ENCODE data around the gene RGS10. TPM values are rescaled to one million over a fixed set of nuclear protein-coding genes. Genes with fewer than 3 reads are reported as not detected.

The RGS10 gene
- total and polyA plus RNA-seq, 2 of the 8 experiments (the other 6 are each of a cell fraction or from before 2014, with no cell fraction given), result 5.5 to 13.1 TPM

DNA sequence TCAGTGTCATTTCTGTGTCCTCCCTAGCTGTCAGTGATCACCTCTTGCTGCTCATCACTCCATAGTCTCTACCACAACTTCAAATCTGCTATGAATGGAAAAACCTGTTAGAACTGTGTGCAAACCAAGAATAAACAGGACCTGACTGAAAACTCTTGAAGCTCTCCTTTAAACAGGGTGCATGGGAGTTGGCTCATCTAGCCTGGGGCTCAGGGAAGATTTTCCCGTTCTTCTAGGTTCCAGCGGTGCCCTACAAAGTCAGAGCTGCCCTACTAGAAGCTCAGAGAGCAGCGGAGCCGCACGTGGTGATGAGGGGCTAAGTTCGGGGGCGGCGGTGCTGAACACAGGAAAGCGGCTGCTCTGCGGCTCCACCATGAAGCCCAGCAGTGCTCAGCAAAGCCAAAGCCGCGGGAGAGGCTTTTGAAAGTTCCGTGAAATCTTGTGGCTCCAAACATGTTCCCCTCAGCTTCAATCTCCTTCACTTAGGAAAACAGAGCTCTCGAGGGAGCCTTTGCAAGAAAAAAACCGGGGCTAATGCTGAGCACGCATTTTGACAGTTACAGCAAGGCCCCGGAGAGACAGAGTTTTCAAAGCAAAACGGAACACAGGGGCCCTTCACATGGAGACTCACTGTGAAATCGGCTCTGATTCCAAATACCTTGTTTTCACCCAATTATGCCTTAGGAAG, 30.5 kb downstream of the RGS10 start:
- Histone ChIP-seq H3K18ac (ENCODE audit: extremely low read depth, low read length) (no peak overlapping the region), H3K4ac (replicated peaks; ENCODE audit: insufficient read length, low read depth, low read length) (no peak overlapping the region), H3K36me3 (ENCODE audit: control insufficient read depth in 2 of 4, insufficient read depth in 4 of 4, low read length in 3 of 4) (no peaks in the 10 kb centered on the region), H2AFZ (ENCODE audit: low read length) (no peak overlapping the region), H3K9ac (replicated peaks in 1 of 4; ENCODE audit: extremely low read depth in 1 of 4, low read depth in 3 of 4, low read length in 3 of 4) (no peak overlapping the region), H4K8ac (ENCODE audit: extremely low read depth, insufficient read depth, low read length) (no peak overlapping the region), H2BK12ac (ENCODE audit: low read depth, low read length) (no peak overlapping the region), H3K56ac (replicated peaks; ENCODE audit: insufficient read length, low read depth, low read length) (no peak overlapping the region), H3K4me3 (ENCODE audit: extremely low read depth in 1 of 4, insufficient read depth in 2 of 4, low read depth in 3 of 4, low read length in 4 of 4) (no peak overlapping the region), H3K9me3 (ENCODE audit: insufficient read depth in 2 of 2, low read depth in 1 of 2, low read length in 1 of 2) (no peaks in the 10 kb centered on the region), H3K4me2 (ENCODE audit: insufficient read depth in 1 of 2, low read depth in 2 of 2, low read length in 2 of 2) (no peak overlapping the region), H3K14ac (ENCODE audit: insufficient read length) (no peak overlapping the region), H4K91ac (replicated peaks; ENCODE audit: insufficient read length, low read length) (no peak overlapping the region), H2BK5ac (ENCODE audit: low read depth, low read length) (no peak overlapping the region), H3K27ac (ENCODE audit: low read depth, low read length) (no peak overlapping the region), H2BK15ac (ENCODE audit: low read length) (no peak overlapping the region), H4K20me1 (replicated peaks in 1 of 2; ENCODE audit: control insufficient read depth in 1 of 2, insufficient read depth in 2 of 2, low read length in 2 of 2) (peaks cover 0 to under 1% of the 10 kb centered on the region in 2 experiments), H3K79me2 (ENCODE audit: control insufficient read depth in 1 of 2, insufficient read depth in 2 of 2, low read length in 2 of 2) (no peaks in the 10 kb centered on the region), H2BK120ac (replicated peaks; ENCODE audit: low read depth, low read length) (no peak overlapping the region), H3K27me3 (replicated peaks in 1 of 4; ENCODE audit: control insufficient read depth in 3 of 4, extremely low read depth in 1 of 4, insufficient read depth in 3 of 4, low read length in 3 of 4) (no peaks in the 10 kb centered on the region), H2AK5ac (ENCODE audit: low read depth, low read length) (no peak overlapping the region), H3K23ac (ENCODE audit: insufficient read length) (no peak overlapping the region), H3K4me1 (replicated peaks in 1 of 4; ENCODE audit: control insufficient read depth in 3 of 4, insufficient read depth in 4 of 4, low read length in 3 of 4) (peaks cover 0 to 6% (median 3%) of the 10 kb centered on the region in 4 experiments; a peak in 3 of 7 replicates), H3K23me2 (ENCODE audit: low read depth, low read length) (no peaks in the 10 kb centered on the region), H2BK20ac (ENCODE audit: low read length) (no peak overlapping the region), H3K79me1 (ENCODE audit: low read depth, low read length) (no peaks in the 10 kb centered on the region), H4K5ac (ENCODE audit: insufficient read length, low read depth, low read length) (no peak overlapping the region)
- DNase-seq (ENCODE audit: low read depth in 1 of 2, low spot score in 2 of 2), result no peak
- POLR2A ChIA-PET (ENCODE audit: partially characterized antibody), result no interaction called here
- CTCF ChIA-PET (ENCODE audit: partially characterized antibody), result interaction anchor here (0.6 kb wide), 1 partner anchor 168 kb away, joined by 3 read pairs; no protein-coding TSS in a partner anchor
- 85% methylated on average over 19 of the region's 19 CpGs; no CpG with 5 or more reads in 1 of the 2 experiments for WGBS, 2 experiments (ENCODE audit: extremely low coverage in 1 of 2, insufficient coverage in 1 of 2, insufficient read length in 1 of 2, insufficient replicate concordance in 2 of 2, low coverage in 1 of 2, low lambda C conversion rate in 2 of 2, missing lambda C conversion rate in 1 of 2)
- no peak for FAIRE-seq

All from H1 (cell line).